CD4-positive, alpha-beta T cell treated with Interleukin-17A for 4 hours (primary cell): ENCODE measurements around the gene PDE4C.
A peak's percentile ranks its signal among the peaks of the same experiment; 100 is the strongest.

ENCODE experiments used
- DNase-seq: peaks from one replicate; pipeline ENCODE4 v3.0.0-alpha.2; 2020; ENCODE audit warnings: mixed read lengths

PDE4C gene

DNA sequence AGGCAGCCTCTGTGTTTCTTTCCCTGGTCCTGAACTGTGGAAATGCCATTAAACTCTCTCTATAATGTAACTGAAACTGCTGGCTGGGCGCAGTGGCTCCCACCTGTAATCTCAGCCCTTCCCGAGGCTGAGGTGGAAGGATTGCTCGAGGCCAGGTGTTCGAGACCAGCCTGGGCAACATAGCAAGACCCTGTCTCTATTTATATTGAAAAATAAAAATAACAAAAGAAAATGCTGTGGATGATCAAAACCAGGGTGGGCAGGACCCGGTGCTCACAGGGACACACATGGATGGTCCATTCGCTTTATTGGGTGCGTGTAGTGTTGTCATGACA lies 29.8 kb downstream of the PDE4C start:
- no peak for DNase-seq

GRCh38 chr19:18194554-18195238 lies 31.5 kb downstream of the PDE4C start:
- DNase-seq = peak; percentile 62

DNA sequence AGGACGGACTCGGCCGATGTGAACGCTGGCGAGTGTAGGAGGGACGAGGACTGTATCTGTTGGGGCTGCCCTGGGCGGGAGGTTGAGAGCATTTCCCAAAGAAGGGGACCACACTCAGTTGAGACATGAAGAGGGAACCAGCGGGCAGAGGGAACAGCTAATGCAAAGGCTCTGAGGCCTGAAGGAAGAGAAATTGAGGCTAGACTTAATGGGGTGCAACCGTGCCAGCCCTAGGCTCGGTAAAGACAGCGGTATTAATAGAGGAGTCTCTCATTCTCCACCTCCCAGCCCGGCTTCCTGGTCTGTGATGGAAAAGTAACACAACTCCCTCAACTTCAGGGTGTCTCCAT lies 32.1 kb downstream of the PDE4C start:
- DNase-seq = no peak

- no peak for DNase-seq
Measured at GRCh38 chr19:18193388-18194180, 32.7 kb downstream of the PDE4C start.

- DNase-seq = peak; percentile 99
Measured at GRCh38 chr19:18192673-18193387, 33.4 kb downstream of the PDE4C start, which contains the start of gene MPV17L2. Gene MPV17L2 (plus strand): TSS chr19:18193218. CDS start chr19:18193282, 64 bp downstream.

- no peak for DNase-seq
Measured at GRCh38 chr19:18191640-18192062, 34.6 kb downstream of the PDE4C start.

GRCh38 chr19:18190278-18190677 lies 36.0 kb downstream of the PDE4C start:
- no peak for DNase-seq

GRCh38 chr19:18185538-18185937 lies 40.7 kb downstream of the PDE4C start:
- no peak for DNase-seq

DNA sequence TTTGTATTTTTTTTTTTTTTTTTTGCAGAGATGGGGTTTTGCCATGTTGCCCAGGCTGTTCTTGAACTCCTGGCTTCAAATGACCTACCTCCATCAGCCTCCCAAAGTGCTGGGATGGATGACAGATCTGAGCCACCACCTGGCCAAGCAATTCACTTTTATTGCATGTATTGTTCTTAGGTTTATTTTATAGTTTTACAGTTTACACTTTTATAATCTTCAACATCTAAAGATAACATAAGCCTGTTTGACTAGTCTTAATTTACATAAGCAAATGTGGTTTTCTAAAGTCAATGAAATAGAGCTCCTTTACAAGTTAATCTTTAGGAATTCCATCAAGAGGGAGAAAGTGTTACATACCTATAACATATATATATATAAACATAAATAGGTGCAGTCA lies 42.7 kb downstream of the PDE4C start:
- DNase-seq = no peak

GRCh38 chr19:18179957-18180356 lies 46.3 kb downstream of the PDE4C start:
- no peak for DNase-seq

DNA sequence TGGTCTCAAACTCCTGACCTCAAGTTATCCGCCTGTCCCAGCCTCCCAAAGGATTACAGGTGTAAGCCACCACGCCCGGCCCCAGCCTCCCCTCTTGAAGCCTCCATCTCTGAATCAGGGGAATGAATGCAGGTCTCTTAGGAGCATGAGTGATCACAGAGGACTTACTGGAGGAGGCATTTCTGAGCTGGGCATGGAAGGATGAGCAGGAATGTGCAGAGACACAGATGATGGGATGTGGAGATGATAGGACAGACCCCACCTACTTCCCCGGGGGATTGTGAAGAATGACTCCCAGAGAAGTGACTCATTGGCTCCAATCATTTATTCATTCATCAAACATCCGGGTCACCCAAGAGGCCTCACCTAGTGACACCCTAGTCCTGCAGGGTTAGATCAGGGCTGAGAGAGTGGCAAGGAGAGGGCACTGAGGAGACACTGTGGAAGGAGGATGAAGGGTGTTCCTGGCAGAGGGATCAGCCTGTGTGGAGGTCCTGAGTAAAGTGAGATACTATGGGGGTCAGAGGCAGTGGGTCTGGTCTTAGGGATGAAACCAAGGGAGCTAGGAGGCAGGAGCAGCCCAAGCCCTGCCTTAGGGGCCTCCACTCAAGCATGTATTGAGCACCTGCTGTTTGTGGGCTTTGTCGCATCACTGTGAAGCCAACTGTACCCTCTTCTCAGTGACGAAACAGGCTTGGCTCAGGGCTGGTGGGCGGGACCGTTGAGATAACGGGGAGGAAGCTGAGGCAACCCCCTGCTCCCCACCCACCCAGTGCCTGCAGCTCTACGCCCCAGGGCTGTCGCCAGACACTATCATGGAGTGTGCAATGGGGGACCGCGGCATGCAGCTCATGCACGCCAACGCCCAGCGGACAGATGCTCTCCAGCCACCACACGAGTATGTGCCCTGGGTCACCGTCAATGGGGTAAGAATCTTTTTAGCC lies 49.6 kb downstream of the PDE4C start:
- DNase-seq = no peak

DNA sequence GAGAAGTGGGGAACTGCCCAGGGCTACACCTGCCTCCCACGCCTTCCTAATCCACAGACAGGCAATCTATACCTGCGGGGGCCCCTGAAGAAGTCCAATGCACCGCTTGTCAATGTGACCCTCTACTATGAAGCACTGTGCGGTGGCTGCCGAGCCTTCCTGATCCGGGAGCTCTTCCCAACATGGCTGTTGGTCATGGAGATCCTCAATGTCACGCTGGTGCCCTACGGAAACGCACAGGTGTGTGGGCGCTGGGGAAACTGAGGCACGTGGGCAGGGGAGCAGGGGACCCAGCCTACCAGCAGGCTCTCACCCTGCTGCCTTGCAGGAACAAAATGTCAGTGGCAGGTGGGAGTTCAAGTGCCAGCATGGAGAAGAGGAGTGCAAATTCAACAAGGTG lies 51.3 kb downstream of the PDE4C start:
- no peak for DNase-seq
